KMS-11 (cell line): ENCODE results near the gene C1GALT1C1.

Experiments
- H2AFZ ChIP-seq: fragments of 200-600 bp; sonication (generic); 2 replicates; pipeline ENCODE4 v1.6.1; 2016; ENCODE audit warnings: antibody characterized with exemption, mixed run types, low read depth
- H3K27ac ChIP-seq: fragments of 200-600 bp; sonication (generic); 2 replicates; pipeline ENCODE4 v1.6.1; 2016; ENCODE audit warnings: mild to moderate bottlenecking, mixed run types
- H3K27me3 ChIP-seq: fragments of 200-600 bp; sonication (generic); 2 replicates; pipeline ENCODE4 v1.6.1; 2017; ENCODE audit warnings: mild to moderate bottlenecking, low read depth, mixed run types, moderate library complexity; ENCODE audit not compliant: insufficient read depth
- H3K36me3 ChIP-seq: fragments of 200-600 bp; sonication (generic); 2 replicates; pipeline ENCODE4 v1.6.1; 2017; ENCODE audit warnings: mild to moderate bottlenecking, mixed run types; ENCODE audit not compliant: insufficient read depth
- H3K4me1 ChIP-seq: fragments of 200-600 bp; sonication (generic); 2 replicates; pipeline ENCODE4 v1.6.1; 2016; ENCODE audit warnings: mild to moderate bottlenecking, low read depth, mixed run types; ENCODE audit not compliant: poor library complexity, severe bottlenecking
- H3K4me2 ChIP-seq: fragments of 200-600 bp; sonication (generic); 2 replicates; pipeline ENCODE4 v1.7.0; 2016; ENCODE audit warnings: mild to moderate bottlenecking, mixed run types
- H3K4me3 ChIP-seq: fragments of 200-600 bp; sonication (generic); IDR thresholded peaks from 2 replicates; pipeline ENCODE4 v1.6.1; 2017; ENCODE audit warnings: low read depth, low read length, mixed read lengths; ENCODE audit not compliant: insufficient read depth
- H3K79me2 ChIP-seq: fragments of 200-600 bp; sonication (generic); 2 replicates; pipeline ENCODE4 v1.6.1; 2016; ENCODE audit warnings: low read depth, mixed run types; ENCODE audit not compliant: insufficient read depth
- H3K9ac ChIP-seq: fragments of 200-600 bp; sonication (generic); 2 replicates; pipeline ENCODE4 v1.6.1; 2016; ENCODE audit warnings: mild to moderate bottlenecking, mixed run types
- H4K20me1 ChIP-seq: fragments of 200-600 bp; sonication (generic); 2 replicates; pipeline ENCODE4 v1.6.1; 2016; ENCODE audit warnings: mild to moderate bottlenecking, mixed run types; ENCODE audit not compliant: insufficient read depth
- CTCF ChIP-seq: fragments of 200-600 bp; sonication (generic); conservative IDR thresholded peaks from 2 replicates; pipeline ENCODE4 v1.6.1; 2017; ENCODE audit warnings: low read depth, mild to moderate bottlenecking, antibody characterized with exemption, low read length, moderate library complexity, mixed read lengths

The C1GALT1C1 gene

GRCh38 chrX:120629667-120630537, at the start of gene C1GALT1C1:
Gene C1GALT1C1 (minus strand): TSS chrX:120630054. CDS start chrX:120627166, 2,888 bp downstream.
- H4K20me1 ChIP-seq, result no peaks in the 10 kb centered on the region
- H2AFZ ChIP-seq, result peak within 1 kb of the TSS; percentile 83
- peaks cover 15% of the 10 kb centered on the region for H3K79me2 ChIP-seq
- H3K27me3 ChIP-seq, result no peaks in the 10 kb centered on the region
- peak within 1 kb of the TSS; percentile 69 for H3K4me2 ChIP-seq
- H3K36me3 ChIP-seq, result no peaks in the 10 kb centered on the region
- peak within 1 kb of the TSS; percentile 76 for H3K27ac ChIP-seq
- TF ChIP-seq CTCF, result no peak
- H3K9ac ChIP-seq, result peak within 1 kb of the TSS; percentile 73; the same call in 1 of the 2 replicates
- H3K4me3 ChIP-seq, result no peak within 1 kb of the TSS
- peaks cover 20% of the 10 kb centered on the region for H3K4me1 ChIP-seq

GRCh38 chrX:120677004-120677652, 47.3 kb upstream of the C1GALT1C1 start:
- Histone ChIP-seq H3K79me2 (no peaks in the 10 kb centered on the region), H2AFZ (no peak overlapping the region), H3K4me1 (no peaks in the 10 kb centered on the region), H3K9ac (no peak overlapping the region), H3K36me3 (no peaks in the 10 kb centered on the region), H4K20me1 (no peaks in the 10 kb centered on the region), H3K4me2 (no peak overlapping the region), H3K4me3 (no peak overlapping the region), H3K27ac (no peak overlapping the region), H3K27me3 (no peaks in the 10 kb centered on the region)
- TF ChIP-seq CTCF, result no peak

- H3K27me3 ChIP-seq, result no peaks in the 10 kb centered on the region
- H2AFZ ChIP-seq, result no peak overlapping the region
- H4K20me1 ChIP-seq, result no peaks in the 10 kb centered on the region
- no peaks in the 10 kb centered on the region for H3K79me2 ChIP-seq
- no peak overlapping the region for H3K9ac ChIP-seq
- no peak overlapping the region for H3K4me2 ChIP-seq
- H3K4me1 ChIP-seq, result no peaks in the 10 kb centered on the region
- H3K36me3 ChIP-seq, result no peaks in the 10 kb centered on the region
- no peak overlapping the region for H3K4me3 ChIP-seq
- no peak overlapping the region for H3K27ac ChIP-seq
- no peak for TF ChIP-seq CTCF
Observed at GRCh38 chrX:120672841-120673530, 43.1 kb upstream of the C1GALT1C1 start.

- no peak for TF ChIP-seq CTCF
- H3K4me2 ChIP-seq, result no peak overlapping the region
- no peak overlapping the region for H2AFZ ChIP-seq
- no peak overlapping the region for H3K4me3 ChIP-seq
- H3K27me3 ChIP-seq, result no peaks in the 10 kb centered on the region
- H3K9ac ChIP-seq, result no peak overlapping the region
- no peaks in the 10 kb centered on the region for H3K4me1 ChIP-seq
- no peaks in the 10 kb centered on the region for H4K20me1 ChIP-seq
- no peak overlapping the region for H3K27ac ChIP-seq
- no peaks in the 10 kb centered on the region for H3K36me3 ChIP-seq
- H3K79me2 ChIP-seq, result no peaks in the 10 kb centered on the region
Observed at GRCh38 chrX:120672389-120672788, 42.5 kb upstream of the C1GALT1C1 start.
